ENCODE measurements around the gene SNCB. TPM values are rescaled to one million over a fixed set of nuclear protein-coding genes. Genes with fewer than 3 reads are reported as not detected.

SNCB gene
- total RNA-seq = 0.44 TPM
- long read RNA-seq = 0 reads

- no peak for DNase-seq
- TF ChIP-seq, protein P1, sequence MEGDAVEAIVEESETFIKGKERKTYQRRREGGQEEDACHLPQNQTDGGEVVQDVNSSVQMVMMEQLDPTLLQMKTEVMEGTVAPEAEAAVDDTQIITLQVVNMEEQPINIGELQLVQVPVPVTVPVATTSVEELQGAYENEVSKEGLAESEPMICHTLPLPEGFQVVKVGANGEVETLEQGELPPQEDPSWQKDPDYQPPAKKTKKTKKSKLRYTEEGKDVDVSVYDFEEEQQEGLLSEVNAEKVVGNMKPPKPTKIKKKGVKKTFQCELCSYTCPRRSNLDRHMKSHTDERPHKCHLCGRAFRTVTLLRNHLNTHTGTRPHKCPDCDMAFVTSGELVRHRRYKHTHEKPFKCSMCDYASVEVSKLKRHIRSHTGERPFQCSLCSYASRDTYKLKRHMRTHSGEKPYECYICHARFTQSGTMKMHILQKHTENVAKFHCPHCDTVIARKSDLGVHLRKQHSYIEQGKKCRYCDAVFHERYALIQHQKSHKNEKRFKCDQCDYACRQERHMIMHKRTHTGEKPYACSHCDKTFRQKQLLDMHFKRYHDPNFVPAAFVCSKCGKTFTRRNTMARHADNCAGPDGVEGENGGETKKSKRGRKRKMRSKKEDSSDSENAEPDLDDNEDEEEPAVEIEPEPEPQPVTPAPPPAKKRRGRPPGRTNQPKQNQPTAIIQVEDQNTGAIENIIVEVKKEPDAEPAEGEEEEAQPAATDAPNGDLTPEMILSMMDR (IDR thresholded peaks at IDR 0.05; ENCODE audit: borderline replicate concordance) = no peak
- intact Hi-C loops (cut with micrococcal nuclease) = no loop called here
- Histone ChIP-seq H3K27me3 (ENCODE audit: low read depth) (peaks cover 100% of the 10 kb centered on the region), H3K27ac (replicated peaks) (no peak within 1 kb of the TSS), H3K36me3 (no peaks in the 10 kb centered on the region), H3K4me1 (peaks cover 15% of the 10 kb centered on the region), H3K4me3 (peak within 1 kb of the TSS; percentile 62), H3K9me3 (replicated peaks) (no peaks in the 10 kb centered on the region)
Measured at GRCh38 chr5:176629853-176630680, at the start of gene SNCB, which contains the start of gene EIF4E1B. TSS of gene SNCB (minus strand) at chr5:176630534. CDS start at chr5:176629654, 880 bp downstream. TSS of gene EIF4E1B (plus strand) at chr5:176630675. CDS start at chr5:176642788, 12,113 bp downstream.

- peaks cover 60% of the 10 kb centered on the region for H3K27me3 ChIP-seq (ENCODE audit: low read depth)
- TF ChIP-seq, protein P1 (IDR thresholded peaks at IDR 0.05; ENCODE audit: borderline replicate concordance) = no peak
- H3K36me3 ChIP-seq = no peaks in the 10 kb centered on the region
- DNase-seq = peak; percentile 40
- no peak overlapping the region for H3K27ac ChIP-seq (replicated peaks)
- peak overlapping the region; percentile 29 for H3K4me3 ChIP-seq
- H3K9me3 ChIP-seq (replicated peaks) = peaks cover 2% of the 10 kb centered on the region
- H3K4me1 ChIP-seq = peaks cover 54% of the 10 kb centered on the region
- intact Hi-C loops (cut with micrococcal nuclease) = no loop called here
Measured at GRCh38 chr5:176679365-176680225, 49.3 kb upstream of the SNCB start.

- H3K4me1 ChIP-seq = peaks cover 54% of the 10 kb centered on the region
- TF ChIP-seq, protein P1 (IDR thresholded peaks at IDR 0.05; ENCODE audit: borderline replicate concordance) = no peak
- no peak for DNase-seq
- no peak overlapping the region for H3K27ac ChIP-seq (replicated peaks)
- intact Hi-C loops (cut with micrococcal nuclease) = no loop called here
- no peaks in the 10 kb centered on the region for H3K36me3 ChIP-seq
- H3K9me3 ChIP-seq (replicated peaks) = no peaks in the 10 kb centered on the region
- no peak overlapping the region for H3K4me3 ChIP-seq
- H3K27me3 ChIP-seq (ENCODE audit: low read depth) = peaks cover 53% of the 10 kb centered on the region
Measured at GRCh38 chr5:176678584-176678983, 48.2 kb upstream of the SNCB start.

GRCh38 chr5:176677209-176677939, 47.0 kb upstream of the SNCB start:
- Histone ChIP-seq H3K4me1 (peaks cover 54% of the 10 kb centered on the region), H3K27me3 (ENCODE audit: low read depth) (peaks cover 53% of the 10 kb centered on the region), H3K4me3 (no peak overlapping the region), H3K36me3 (no peaks in the 10 kb centered on the region), H3K9me3 (replicated peaks) (no peaks in the 10 kb centered on the region), H3K27ac (replicated peaks) (no peak overlapping the region)
- intact Hi-C loops (cut with micrococcal nuclease) = no loop called here
- DNase-seq = peak; percentile 38
- TF ChIP-seq, protein P1 (IDR thresholded peaks at IDR 0.05; ENCODE audit: borderline replicate concordance) = no peak

GRCh38 chr5:176676361-176676824, 46.1 kb upstream of the SNCB start:
- TF ChIP-seq, protein P1 (IDR thresholded peaks at IDR 0.05; ENCODE audit: borderline replicate concordance) = no peak
- Histone ChIP-seq H3K27me3 (ENCODE audit: low read depth) (peaks cover 53% of the 10 kb centered on the region), H3K9me3 (replicated peaks) (no peaks in the 10 kb centered on the region), H3K36me3 (no peaks in the 10 kb centered on the region), H3K4me1 (peaks cover 54% of the 10 kb centered on the region), H3K4me3 (no peak overlapping the region), H3K27ac (replicated peaks) (peak overlapping the region; percentile 36)
- intact Hi-C loops (cut with micrococcal nuclease) = no loop called here
- DNase-seq = peak; percentile 62

Measured in left ventricle myocardium inferior (tissue), 1 donor.